GM12892 (cell line): ENCODE measurements around the gene PLCL1.
A peak's percentile ranks its signal among the peaks of the same experiment; 100 is the strongest.

Experiments used
- DNase-seq: peaks from one replicate; pipeline ENCODE4 v3.0.0; 2011; ENCODE audit not compliant: insufficient read length
- FAIRE-seq: peaks from 2 replicates; lab custom pipeline; 2011; peaks lifted over from hg19 to GRCh38; lab: Jason Lieb, UNC
- POLR2A ChIP-seq: IDR thresholded peaks from 2 replicates; pipeline ENCODE4 v1.6.1; 2011; ENCODE audit warnings: low read depth, low read length, control low read depth
- POLR2AphosphoS5 ChIP-seq: IDR thresholded peaks from 2 replicates; pipeline ENCODE4 v1.6.1; 2011; ENCODE audit warnings: low read depth, low read length, control low read depth
- TAF1 ChIP-seq: IDR thresholded peaks from 2 replicates; pipeline ENCODE4 v1.6.1; 2011; ENCODE audit warnings: low read depth, mild to moderate bottlenecking, control low read depth, low read length, borderline replicate concordance

The PLCL1 gene

GRCh38 chr2:197879812-197880408 lies 75.5 kb downstream of the PLCL1 start:
- DNase-seq: no peak
- TF ChIP-seq POLR2A (no peak), POLR2AphosphoS5 (no peak), TAF1 (no peak)
- FAIRE-seq: no peak

DNA sequence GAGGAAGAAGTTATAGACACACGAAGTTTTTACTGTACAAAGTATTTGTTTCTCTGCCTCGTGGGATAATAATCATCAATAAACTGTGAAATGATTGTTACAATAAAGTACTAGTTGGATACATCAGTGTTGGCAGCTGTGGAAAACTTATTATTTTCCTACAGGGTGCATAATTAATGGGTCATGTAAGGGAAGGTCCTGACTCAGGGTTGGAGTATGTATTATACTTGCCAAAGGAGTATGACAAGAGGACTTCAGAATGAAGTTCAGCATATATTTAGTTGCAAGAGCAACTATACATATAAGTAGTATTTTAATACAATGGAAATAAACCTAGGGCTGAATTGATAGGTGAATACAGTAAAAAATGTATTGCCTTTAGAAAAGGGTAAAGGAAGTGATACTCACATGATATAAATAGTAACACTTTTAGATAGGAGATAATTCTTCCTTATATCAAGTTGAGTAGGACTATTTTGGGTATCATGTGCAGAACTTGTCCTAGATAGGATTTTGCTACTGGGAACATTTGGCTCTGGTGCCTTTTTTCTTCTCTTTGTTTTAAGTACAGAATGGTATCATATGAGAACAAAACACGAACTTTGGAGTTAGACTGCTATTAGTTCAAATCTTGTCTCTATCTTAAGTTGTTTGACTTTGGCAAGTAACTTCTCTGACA lies 79.1 kb downstream of the PLCL1 start:
- peak; percentile 42 for FAIRE-seq
- TF ChIP-seq POLR2AphosphoS5 (no peak), TAF1 (no peak), POLR2A (no peak)

DNA sequence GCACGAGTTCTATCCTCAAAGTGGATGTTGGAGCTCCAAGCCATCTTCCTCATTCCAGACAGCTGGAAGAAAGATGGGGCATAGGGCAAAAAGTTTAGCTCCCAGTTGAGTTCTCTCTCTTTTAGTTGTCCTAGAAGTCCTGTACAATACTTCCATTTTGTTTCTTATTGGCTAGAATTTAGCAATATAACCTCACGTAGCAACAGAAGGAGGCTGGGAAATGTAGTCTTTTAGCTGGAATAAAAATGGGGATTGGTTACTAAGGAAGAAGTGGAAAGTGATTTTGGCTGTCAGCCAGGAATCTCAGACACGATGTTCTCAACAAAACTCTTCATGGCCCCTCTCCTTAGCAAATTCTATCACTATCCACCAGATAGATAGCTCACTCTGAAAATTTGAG lies 79.9 kb downstream of the PLCL1 start:
- FAIRE-seq (no peak), DNase-seq (no peak)
- no peak for TF ChIP-seq TAF1
- no peak for TF ChIP-seq POLR2AphosphoS5
- TF ChIP-seq POLR2A: no peak

More for the DNA sequence above, 79.1 kb downstream of the PLCL1 start:
- DNase-seq: no peak

DNA sequence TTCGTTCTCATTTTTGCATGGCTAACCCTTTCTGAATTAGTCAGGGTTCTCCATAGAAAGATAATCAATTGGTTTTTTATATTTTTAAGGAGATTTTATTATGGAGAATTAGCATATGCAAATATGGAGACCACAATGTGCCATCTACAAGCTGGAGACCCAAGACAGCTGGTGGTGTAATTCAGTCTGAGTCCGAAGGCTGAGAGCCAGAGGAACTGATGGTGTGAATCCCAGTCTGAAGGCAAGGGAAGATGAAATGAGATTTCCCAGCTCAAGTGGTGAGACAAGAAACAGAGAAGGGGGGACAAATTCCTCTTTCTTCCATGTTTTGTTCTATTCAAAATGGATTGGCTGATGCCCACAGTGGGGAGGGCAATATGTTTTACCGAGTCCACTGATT lies 80.7 kb downstream of the PLCL1 start:
- FAIRE-seq (no peak), DNase-seq (no peak)
- TF ChIP-seq TAF1 (no peak), POLR2AphosphoS5 (no peak), POLR2A (no peak)

DNA sequence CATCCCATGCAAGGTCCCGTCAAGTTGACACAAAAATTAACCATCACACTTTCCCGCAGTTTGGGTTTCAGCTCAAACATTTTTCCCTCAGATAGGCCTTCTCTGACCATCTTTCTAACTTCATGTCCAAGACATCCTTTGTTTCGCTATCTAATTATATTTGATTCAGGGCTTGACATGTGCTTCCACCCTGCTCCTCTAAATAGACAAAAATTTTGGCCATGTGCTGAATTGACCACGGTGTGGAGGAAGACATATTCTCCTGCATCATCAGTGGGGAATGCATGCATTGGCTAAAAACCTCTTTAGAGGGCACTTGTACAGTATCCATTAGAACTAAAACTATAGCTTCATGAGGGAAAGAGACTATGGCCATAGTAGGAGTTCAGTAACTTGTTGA lies 81.2 kb downstream of the PLCL1 start:
- DNase-seq: no peak
- no peak for TF ChIP-seq POLR2A
- no peak for TF ChIP-seq TAF1
- no peak for TF ChIP-seq POLR2AphosphoS5
- no peak for FAIRE-seq

- no peak for FAIRE-seq
- no peak for TF ChIP-seq POLR2AphosphoS5
- no peak for TF ChIP-seq POLR2A
- no peak for TF ChIP-seq TAF1
- no peak for DNase-seq
Measured at GRCh38 chr2:197888321-197888720, 83.9 kb downstream of the PLCL1 start.

DNA sequence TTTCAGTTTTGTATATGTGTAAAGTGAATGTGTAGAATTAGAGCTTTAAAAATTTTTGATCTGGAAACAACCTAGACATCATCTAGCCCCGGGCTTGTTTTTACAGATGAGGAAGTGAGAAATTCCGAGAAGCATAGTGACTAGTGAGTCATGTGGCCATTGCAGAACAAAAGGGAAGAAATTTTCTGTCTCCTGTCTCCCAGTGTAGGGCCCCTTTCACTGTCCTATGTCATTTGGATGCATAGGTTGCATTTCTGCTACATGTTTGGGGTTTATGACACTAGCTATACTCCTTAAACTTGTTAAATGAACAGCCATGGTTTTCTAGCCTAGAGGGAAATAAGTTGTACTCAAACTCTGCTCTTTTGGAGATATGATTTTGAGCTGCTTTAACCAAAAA lies 84.6 kb downstream of the PLCL1 start:
- no peak for TF ChIP-seq TAF1
- no peak for TF ChIP-seq POLR2A
- TF ChIP-seq POLR2AphosphoS5: no peak
- DNase-seq: no peak

GRCh38 chr2:197890168-197890567 lies 85.8 kb downstream of the PLCL1 start:
- no peak for DNase-seq
- no peak for FAIRE-seq
- TF ChIP-seq TAF1: no peak
- TF ChIP-seq POLR2A: no peak
- TF ChIP-seq POLR2AphosphoS5: no peak

More for the DNA sequence above, 84.6 kb downstream of the PLCL1 start:
- FAIRE-seq: peak; percentile 69

- TF ChIP-seq POLR2AphosphoS5: no peak
- FAIRE-seq: no peak
- DNase-seq: no peak
Measured at GRCh38 chr2:197891897-197892442, 87.6 kb downstream of the PLCL1 start.

DNA sequence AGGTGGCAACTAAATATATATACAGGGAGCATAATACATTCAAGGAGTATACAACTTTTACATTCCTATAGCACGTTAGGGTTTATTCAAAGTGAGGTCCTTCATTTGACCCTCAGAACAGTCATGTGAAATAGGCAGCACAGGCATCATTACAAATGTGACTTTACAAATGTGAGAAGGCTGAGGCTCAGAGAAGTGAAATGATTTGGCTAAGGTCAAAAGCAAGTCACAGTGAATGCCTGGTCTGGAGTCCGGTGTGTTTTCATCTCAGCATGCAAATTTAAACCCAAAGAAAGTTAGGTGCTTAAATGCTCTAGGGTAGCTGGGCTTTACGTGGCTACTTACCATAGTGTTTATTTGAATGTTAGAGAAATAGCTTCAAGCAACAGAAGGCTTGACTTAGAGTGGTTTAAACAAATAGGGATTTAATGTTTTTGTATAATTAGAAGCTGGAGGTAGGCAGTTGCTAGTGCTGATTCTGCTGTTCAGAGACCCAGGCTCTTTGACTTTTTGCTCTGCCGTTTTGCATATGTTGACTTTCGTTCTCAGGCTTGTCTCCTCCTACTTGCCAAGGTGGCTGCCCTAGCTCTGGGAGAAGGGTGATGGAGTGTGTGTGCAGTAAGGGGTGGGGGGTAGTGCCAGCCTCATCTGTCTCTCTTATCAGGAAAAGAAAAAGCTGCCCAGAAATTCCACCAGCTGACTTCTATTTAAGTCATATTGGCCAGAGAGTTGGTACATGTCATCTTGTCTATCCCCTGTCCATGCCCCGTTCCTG lies 89.2 kb downstream of the PLCL1 start:
- no peak for DNase-seq
- no peak for TF ChIP-seq POLR2AphosphoS5
- TF ChIP-seq TAF1: no peak
- TF ChIP-seq POLR2A: no peak
- FAIRE-seq: peak; percentile 50

GRCh38 chr2:197894751-197895274 lies 90.4 kb downstream of the PLCL1 start:
- no peak for FAIRE-seq

More at GRCh38 chr2:197894751-197895274, 90.4 kb downstream of the PLCL1 start:
- TF ChIP-seq TAF1: no peak
- no peak for TF ChIP-seq POLR2A
- no peak for TF ChIP-seq POLR2AphosphoS5
- no peak for DNase-seq
